DLD1 (cell line): ENCODE data around the gene MTHFD1L.

Experiments used
- in situ Hi-C: cut with HindIII; loops from 2 replicates; pipeline ENCODE4 v1.10.0; 2017; ENCODE audit warnings: low sequenced_read_pairs

MTHFD1L gene

DNA sequence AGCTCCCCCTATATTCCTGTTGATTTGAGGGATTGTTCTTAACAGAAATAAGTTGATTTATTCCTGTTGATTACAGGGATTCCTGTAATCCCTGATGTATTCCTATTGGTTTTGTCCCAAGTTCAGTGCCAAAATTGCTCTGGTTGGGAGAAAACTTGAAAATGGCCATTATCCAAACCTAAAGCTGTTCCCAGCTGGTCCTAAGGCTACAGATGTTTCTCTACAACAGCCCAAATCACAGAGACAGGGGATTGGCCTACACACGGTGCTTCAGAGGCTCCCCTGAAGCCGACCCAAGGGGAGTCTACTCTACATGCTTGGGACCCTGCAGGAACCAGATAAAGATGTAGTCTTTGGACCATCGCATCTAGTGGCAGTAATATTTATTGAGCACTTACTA is 275.3 kb downstream of the MTHFD1L start:
- in situ Hi-C loops, result no loop called here

DNA sequence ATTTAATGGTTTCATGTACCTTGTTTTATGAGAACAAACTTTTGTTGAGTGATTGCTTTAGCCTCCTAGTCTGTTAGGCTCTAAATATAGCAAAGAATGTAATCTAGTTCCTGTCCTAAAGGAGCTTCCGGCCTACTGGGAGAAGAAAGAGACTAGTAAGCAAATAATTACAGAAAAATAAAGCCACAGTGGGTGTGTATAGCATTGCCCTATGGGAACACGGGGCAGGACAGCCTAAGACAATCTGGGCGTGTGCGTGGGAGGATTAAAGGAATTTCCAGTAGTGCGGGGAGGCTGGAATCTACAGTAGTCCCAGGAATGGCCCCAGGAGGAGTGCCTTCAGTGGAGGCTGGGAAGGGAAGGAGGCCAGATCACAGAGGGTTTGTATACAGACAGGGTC is 276.2 kb downstream of the MTHFD1L start:
- in situ Hi-C loops, result no loop called here

DNA sequence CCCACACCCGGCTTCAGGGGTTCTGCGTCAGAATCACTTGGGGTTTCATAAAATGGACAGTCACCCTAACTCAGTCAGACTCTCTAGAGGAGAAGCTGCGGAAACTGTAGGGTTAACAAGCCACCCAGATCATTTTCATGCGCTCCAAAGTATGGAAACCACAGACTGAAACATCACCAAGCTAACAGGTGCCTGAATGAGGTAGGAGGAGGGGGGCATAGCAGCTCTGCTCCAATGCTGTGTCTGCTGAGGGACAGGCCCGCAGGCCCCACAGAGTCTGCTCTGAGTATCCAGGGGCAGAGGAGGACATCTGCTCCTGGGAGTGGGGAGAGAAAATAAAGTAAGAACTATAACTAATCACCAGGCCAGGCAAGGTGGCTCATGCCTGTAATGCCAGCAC is 277.2 kb downstream of the MTHFD1L start:
- in situ Hi-C loops, result no loop called here

DNA sequence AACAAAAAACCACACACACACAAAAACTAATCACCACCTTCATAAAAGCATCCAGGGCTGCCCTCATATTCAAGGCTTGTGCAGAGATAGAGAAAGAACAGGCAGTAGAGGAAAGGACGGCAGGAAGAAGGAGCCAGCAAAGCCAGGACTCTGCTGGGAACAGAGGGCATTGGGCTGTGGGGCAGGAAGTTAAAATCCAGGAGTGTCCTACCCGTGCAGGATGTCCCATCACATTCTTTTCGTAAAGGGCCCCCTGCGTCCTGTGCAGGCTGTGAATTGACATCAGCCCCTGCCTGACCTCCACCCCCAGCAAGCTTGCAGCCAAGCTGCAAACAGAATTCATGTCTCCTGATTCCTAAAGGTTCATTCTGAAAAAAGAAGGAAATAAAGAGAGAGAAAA is 277.8 kb downstream of the MTHFD1L start:
- in situ Hi-C loops, result no loop called here

DNA sequence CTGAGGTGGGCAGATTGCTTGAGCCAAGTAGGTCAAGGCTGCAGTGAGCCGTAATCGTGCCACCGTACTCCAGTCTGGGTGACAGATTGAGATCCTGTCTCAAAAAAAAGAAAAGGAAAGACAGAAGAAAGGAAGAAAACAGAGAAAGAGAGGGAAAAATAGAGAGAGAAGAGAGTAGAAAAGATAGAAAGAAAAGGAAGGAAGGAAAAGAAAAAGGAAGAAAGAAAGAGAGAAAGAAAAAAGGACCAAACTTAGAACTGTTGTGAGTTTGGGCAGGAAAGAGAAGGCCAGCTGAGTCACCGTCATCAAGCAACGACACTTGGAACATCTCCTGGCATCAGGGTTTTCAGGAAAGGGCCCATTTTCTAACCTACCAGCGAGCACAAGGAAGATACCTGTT is 278.3 kb downstream of the MTHFD1L start:
- in situ Hi-C loops, result no loop called here

DNA sequence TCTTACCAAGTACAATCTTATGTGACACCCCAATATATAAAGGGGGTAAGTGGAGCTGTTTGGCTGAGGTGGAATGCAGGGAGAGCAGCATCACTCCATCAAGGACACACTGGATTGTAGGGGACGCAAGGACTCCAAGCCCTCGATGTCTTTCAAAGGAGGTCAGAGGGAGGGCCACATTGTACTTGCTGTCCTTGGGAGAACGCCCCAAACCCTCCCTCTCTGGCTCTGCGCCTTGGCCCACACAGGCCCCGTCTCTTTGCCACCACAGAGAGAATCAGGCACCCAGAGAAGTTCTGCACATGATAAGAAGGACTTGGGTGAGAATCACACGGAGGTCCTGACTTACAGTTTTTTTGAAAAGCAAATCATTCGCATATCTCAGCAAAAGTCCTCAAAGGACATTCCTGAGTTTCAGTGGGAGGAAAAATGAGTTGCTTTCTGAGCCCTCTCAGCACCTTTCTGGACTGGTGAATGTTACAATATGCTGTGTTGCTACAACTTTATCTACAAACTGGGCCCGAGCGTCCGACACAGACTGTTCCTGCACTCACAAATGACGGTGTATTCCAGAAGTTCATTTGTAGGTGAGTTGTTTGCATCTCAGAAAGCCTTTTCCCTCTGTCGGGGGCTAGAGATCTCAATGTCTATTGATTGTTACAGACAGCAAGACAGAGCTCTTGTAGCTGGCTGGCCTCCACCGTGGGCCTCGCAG is 281.8 kb downstream of the MTHFD1L start:
- in situ Hi-C loops, result no loop called here

DNA sequence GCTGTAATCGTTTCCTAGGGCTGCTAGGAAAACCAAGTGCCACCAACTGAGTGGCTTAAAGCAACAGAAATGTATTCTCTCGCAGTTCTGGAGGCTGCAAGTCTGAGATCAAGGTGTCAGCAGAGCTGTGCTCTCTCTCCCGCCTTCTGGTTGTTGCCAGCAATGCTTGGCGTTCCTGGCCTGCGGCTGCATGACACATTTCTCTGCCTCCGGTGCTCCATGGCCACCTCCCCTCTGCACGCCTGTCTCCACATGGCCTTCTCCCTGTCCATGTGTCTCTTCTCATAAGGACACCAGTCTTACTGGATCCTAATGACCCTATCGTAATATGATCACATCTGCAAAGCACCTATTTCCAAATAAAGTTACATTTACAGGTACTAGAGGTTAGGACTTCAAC is 282.6 kb downstream of the MTHFD1L start:
- in situ Hi-C loops, result no loop called here

DNA sequence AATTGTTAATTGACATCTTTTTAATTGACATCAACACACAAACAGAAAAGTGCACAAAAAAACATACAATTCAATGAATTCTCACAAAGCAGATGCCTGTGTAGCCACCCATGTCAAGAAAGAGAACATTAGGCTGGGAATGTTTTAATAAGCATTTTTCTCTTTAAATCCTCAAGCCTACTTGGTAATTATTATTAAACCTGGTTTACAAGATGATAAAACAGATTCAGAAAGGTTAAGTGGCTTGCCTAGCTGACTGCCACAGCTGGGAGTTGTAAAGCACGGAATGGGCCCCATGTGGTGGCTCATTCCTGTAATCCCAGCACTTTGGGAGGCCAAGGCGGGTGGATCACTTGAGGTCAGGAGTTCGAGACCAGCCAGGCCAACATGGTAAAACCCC is 284.3 kb downstream of the MTHFD1L start:
- in situ Hi-C loops, result no loop called here
